ENCODE results near the gene UNC50.

- TF ChIP-seq, protein P1, sequence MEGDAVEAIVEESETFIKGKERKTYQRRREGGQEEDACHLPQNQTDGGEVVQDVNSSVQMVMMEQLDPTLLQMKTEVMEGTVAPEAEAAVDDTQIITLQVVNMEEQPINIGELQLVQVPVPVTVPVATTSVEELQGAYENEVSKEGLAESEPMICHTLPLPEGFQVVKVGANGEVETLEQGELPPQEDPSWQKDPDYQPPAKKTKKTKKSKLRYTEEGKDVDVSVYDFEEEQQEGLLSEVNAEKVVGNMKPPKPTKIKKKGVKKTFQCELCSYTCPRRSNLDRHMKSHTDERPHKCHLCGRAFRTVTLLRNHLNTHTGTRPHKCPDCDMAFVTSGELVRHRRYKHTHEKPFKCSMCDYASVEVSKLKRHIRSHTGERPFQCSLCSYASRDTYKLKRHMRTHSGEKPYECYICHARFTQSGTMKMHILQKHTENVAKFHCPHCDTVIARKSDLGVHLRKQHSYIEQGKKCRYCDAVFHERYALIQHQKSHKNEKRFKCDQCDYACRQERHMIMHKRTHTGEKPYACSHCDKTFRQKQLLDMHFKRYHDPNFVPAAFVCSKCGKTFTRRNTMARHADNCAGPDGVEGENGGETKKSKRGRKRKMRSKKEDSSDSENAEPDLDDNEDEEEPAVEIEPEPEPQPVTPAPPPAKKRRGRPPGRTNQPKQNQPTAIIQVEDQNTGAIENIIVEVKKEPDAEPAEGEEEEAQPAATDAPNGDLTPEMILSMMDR (IDR thresholded peaks at IDR 0.05) = no peak
- TF ChIP-seq POLR2A (IDR thresholded peaks at IDR 0.05) (no peak), POLR2AphosphoS5 (IDR thresholded peaks at IDR 0.05) (no peak)
Measured at GRCh38 chr2:98582523-98582922, 25.9 kb upstream of the UNC50 start.

Data from stomach (tissue), 4 donors.